A549 (cell line): ENCODE data around the gene HFM1. TPM values are rescaled to one million over a fixed set of nuclear protein-coding genes. Genes with fewer than 3 reads are reported as not detected.

ENCODE experiments used
- ATAC-seq, 2 experiments: fragments of 200-7000 bp in 1 of 2; fragments of >200 bp in 1 of 2; cut with Nextera tagmentation in 1 of 2; cut with Tn5 transposase in 1 of 2; 3 replicates each; pipeline versions ENCODE4 v1.8.0 to v1.9.1; 2018 to 2020; ENCODE audit warnings: mild to moderate bottlenecking in 1 of 2, moderate library complexity in 1 of 2
- CTCF ChIA-PET: fragments of 300-600 bp; sonication (Branson Sonifier 250); formaldehyde crosslinking; extraction: SDS; loops from one replicate; lab custom pipeline; 2021; ENCODE audit warnings: antibody characterized with exemption, inconsistent platforms; lab: Yijun Ruan, JAX
- POLR2A ChIA-PET: fragments of 350-600 bp; formaldehyde crosslinking; extraction: SDS; loops from one replicate; lab custom pipeline; 2021; ENCODE audit warnings: antibody characterized with exemption, inconsistent platforms; lab: Yijun Ruan, JAX
- DNase-seq, 2 experiments: peaks; one replicate each; pipeline versions ENCODE4 v3.0.0 to v3.0.0-alpha.2; 2011 to 2016; ENCODE audit warnings: low read depth in 1 of 2, low spot score in 1 of 2
- FAIRE-seq: peaks from 2 replicates; lab custom pipeline; 2011; peaks lifted over from hg19 to GRCh38; lab: Jason Lieb, UNC
- H3K27ac ChIP-seq, 2 experiments: fragments of >200 bp; sonication (Bioruptor Twin); formaldehyde crosslinking; 3 replicates each; pipeline ENCODE4 v1.5.1; 2016 to 2017
- H3K4me1 ChIP-seq: fragments of >200 bp; sonication (Bioruptor Twin); formaldehyde crosslinking; 3 replicates; pipeline ENCODE4 v1.6.1; 2016
- H3K4me2 ChIP-seq: fragments of >200 bp; sonication (Bioruptor Twin); formaldehyde crosslinking; 3 replicates; pipeline ENCODE4 v1.6.1; 2016
- H3K4me3 ChIP-seq: fragments of >200 bp; sonication (Bioruptor Twin); formaldehyde crosslinking; 3 replicates; pipeline ENCODE4 v1.5.1; 2016
- H3K9me3 ChIP-seq: fragments of >200 bp; sonication (Bioruptor Twin); formaldehyde crosslinking; 3 replicates; pipeline ENCODE4 v1.6.1; 2016
- CBX8 ChIP-seq: fragments of 200-600 bp; sonication (generic); IDR thresholded peaks from 2 replicates; pipeline ENCODE4 v1.6.1; 2016
- CEBPB ChIP-seq, 2 experiments: fragments of >200 bp in 1 of 2; sonication (Bioruptor Twin) in 1 of 2; formaldehyde crosslinking in 1 of 2; IDR thresholded peaks; 2 replicates each; pipeline ENCODE4 v1.6.1; 2012 to 2016
- CHD4 ChIP-seq: fragments of 200-600 bp; sonication (generic); IDR thresholded peaks from 2 replicates; pipeline ENCODE4 v1.6.1; 2016; ENCODE audit warnings: antibody characterized with exemption, mild to moderate bottlenecking, borderline replicate concordance
- E2F6 ChIP-seq: IDR thresholded peaks from 2 replicates; pipeline ENCODE4 v1.6.1; 2012; ENCODE audit warnings: low read depth, borderline replicate concordance
- EHMT2 ChIP-seq: fragments of 200-600 bp; sonication (generic); IDR thresholded peaks from 2 replicates; pipeline ENCODE4 v1.6.1; 2016; ENCODE audit warnings: antibody characterized with exemption, low read depth, mild to moderate bottlenecking, moderate library complexity
- EP300 ChIP-seq, 2 experiments: fragments of >200 bp; sonication (Bioruptor Twin); formaldehyde crosslinking; IDR thresholded peaks; 2 replicates in 1 of 2; 3 replicates in 1 of 2; pipeline ENCODE4 v1.6.1; 2016 to 2017
- GATA3 ChIP-seq: IDR thresholded peaks from 2 replicates; pipeline ENCODE4 v1.6.1; 2012; ENCODE audit warnings: borderline replicate concordance
- HDAC2 ChIP-seq: fragments of 200-600 bp; sonication (generic); IDR thresholded peaks from 2 replicates; pipeline ENCODE4 v1.6.1; 2016
- HES2 ChIP-seq: fragments of >200 bp; sonication (Bioruptor Twin); formaldehyde crosslinking; IDR thresholded peaks from 2 replicates; pipeline ENCODE4 v1.6.1; 2016
- HOXB13 ChIP-seq: fragments of 250-450 bp; sonication (Bioruptor Pico); IDR thresholded peaks from 2 replicates; pipeline ENCODE4 v1.5.0; 2020; ENCODE audit warnings: low read depth, mild to moderate bottlenecking, moderate library complexity
- JUN ChIP-seq, 2 experiments: fragments of >200 bp; sonication (Bioruptor Twin); formaldehyde crosslinking; IDR thresholded peaks; 2 replicates in 1 of 2; 3 replicates in 1 of 2; pipeline ENCODE4 v1.6.1; 2016 to 2017
- JUNB ChIP-seq: fragments of >200 bp; sonication (Bioruptor Twin); formaldehyde crosslinking; IDR thresholded peaks from 2 replicates; pipeline ENCODE4 v1.6.1; 2016
- KDM5A ChIP-seq: fragments of 200-600 bp; sonication (generic); IDR thresholded peaks from 2 replicates; pipeline ENCODE4 v1.6.1; 2016; ENCODE audit warnings: antibody characterized with exemption, mild to moderate bottlenecking
- NPAS2 ChIP-seq: fragments of 250-450 bp; sonication (Bioruptor Pico); IDR thresholded peaks from 2 replicates; pipeline ENCODE4 v1.8.0; 2022; ENCODE audit warnings: mild to moderate bottlenecking, moderate library complexity, borderline replicate concordance
- POLR2AphosphoS2 ChIP-seq: conservative IDR thresholded peaks from 2 replicates; pipeline ENCODE4 v1.6.1; 2012; ENCODE audit warnings: low read length, improper control_type of control experiment, inconsistent platforms
- RAD21 ChIP-seq, 2 experiments: fragments of >200 bp in 1 of 2; sonication (Bioruptor Twin) in 1 of 2; formaldehyde crosslinking in 1 of 2; IDR thresholded peaks in 1 of 2; conservative IDR thresholded peaks in 1 of 2; 2 replicates in 1 of 2; 3 replicates in 1 of 2; pipeline ENCODE4 v1.6.1; 2012 to 2018; ENCODE audit warnings: inconsistent platforms in 1 of 2
- RCOR1 ChIP-seq: fragments of 150-350 bp; IDR thresholded peaks from 2 replicates; pipeline ENCODE4 v1.6.1; 2014; ENCODE audit warnings: antibody characterized with exemption, low read length, low read depth
- RNF2 ChIP-seq: fragments of 200-600 bp; sonication (generic); IDR thresholded peaks from 2 replicates; pipeline ENCODE4 v1.6.1; 2016; ENCODE audit warnings: low read depth, mild to moderate bottlenecking, antibody characterized with exemption, moderate library complexity, borderline replicate concordance
- SREBF2 ChIP-seq: fragments of 450-650 bp; IDR thresholded peaks from 2 replicates; pipeline ENCODE4 v1.6.1; 2014; ENCODE audit warnings: mild to moderate bottlenecking, moderate library complexity
- ZC3H11A ChIP-seq: fragments of 450-650 bp; IDR thresholded peaks from 2 replicates; pipeline ENCODE4 v1.6.1; 2014; ENCODE audit warnings: antibody characterized with exemption, mild to moderate bottlenecking
- WGBS: methylation state at CpG from one replicate; pipeline ENCODE4 v1.1.6; 2017; ENCODE audit errors: missing lambda C conversion rate; 5-methylcytosine and 5-hydroxymethylcytosine counted together
- polyA plus RNA-seq, 4 experiments: library from polyadenylated mRNA; depleted of rRNA in 3 of 4; stranded (reverse); fragments of >200 nt; fragmentation: RNase III in 1 of 4; extraction: RNeasy Plus Mini Kit Qiagen cat#74134 plus additional on column Dnase treatment in 1 of 4; gene quantifications; 2 replicates in 3 of 4; 3 replicates in 1 of 4; pipeline ENCODE4 v1.2.3, GENCODE V29; 2011 to 2017
- TF ChIP-seq, protein P1 (sequence below): fragments of 200-600 bp; sonication (generic); IDR thresholded peaks from 2 replicates; pipeline ENCODE4 v1.6.1; 2016; ENCODE audit warnings: antibody characterized with exemption, mild to moderate bottlenecking, moderate library complexity
- TF ChIP-seq, protein P2 (sequence below): fragments of 150-350 bp; IDR thresholded peaks from 2 replicates; pipeline ENCODE4 v1.6.1; 2014; ENCODE audit warnings: low read depth, mild to moderate bottlenecking, low read length

HFM1 gene
- polyA plus RNA-seq, 2 of the 4 experiments (the other 2 are of a cell fraction) = 0.04 to 0.68 TPM

DNA sequence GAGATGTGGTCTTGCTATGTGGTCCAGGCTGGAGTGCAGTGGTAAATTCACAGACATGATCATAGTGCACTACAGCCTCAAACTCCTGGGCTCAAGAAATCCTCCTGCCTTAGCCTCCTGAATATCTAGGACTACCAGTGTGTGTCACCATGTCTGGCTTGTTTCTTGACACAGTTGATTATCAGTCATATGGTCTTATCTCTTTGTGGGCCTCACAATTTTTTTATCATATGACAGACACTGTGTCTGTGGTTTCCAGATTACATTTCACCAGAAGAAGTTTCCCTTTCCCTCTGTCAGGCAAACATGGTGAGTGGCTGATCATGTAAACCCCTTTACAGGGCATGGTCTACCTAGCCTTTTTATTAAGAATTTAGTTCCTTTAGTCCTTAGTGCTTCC lies 96.1 kb downstream of the HFM1 start:
- no peak for ATAC-seq
- 0 out of 3 replicates have a peak, but pooled peaks cover 4% of the 10 kb centered on the region for H3K9me3 ChIP-seq
- ChIA-PET POLR2A (no interaction called here), CTCF (no interaction called here)
- H3K4me1 ChIP-seq = no peaks in the 10 kb centered on the region
- TF ChIP-seq, protein P1, sequence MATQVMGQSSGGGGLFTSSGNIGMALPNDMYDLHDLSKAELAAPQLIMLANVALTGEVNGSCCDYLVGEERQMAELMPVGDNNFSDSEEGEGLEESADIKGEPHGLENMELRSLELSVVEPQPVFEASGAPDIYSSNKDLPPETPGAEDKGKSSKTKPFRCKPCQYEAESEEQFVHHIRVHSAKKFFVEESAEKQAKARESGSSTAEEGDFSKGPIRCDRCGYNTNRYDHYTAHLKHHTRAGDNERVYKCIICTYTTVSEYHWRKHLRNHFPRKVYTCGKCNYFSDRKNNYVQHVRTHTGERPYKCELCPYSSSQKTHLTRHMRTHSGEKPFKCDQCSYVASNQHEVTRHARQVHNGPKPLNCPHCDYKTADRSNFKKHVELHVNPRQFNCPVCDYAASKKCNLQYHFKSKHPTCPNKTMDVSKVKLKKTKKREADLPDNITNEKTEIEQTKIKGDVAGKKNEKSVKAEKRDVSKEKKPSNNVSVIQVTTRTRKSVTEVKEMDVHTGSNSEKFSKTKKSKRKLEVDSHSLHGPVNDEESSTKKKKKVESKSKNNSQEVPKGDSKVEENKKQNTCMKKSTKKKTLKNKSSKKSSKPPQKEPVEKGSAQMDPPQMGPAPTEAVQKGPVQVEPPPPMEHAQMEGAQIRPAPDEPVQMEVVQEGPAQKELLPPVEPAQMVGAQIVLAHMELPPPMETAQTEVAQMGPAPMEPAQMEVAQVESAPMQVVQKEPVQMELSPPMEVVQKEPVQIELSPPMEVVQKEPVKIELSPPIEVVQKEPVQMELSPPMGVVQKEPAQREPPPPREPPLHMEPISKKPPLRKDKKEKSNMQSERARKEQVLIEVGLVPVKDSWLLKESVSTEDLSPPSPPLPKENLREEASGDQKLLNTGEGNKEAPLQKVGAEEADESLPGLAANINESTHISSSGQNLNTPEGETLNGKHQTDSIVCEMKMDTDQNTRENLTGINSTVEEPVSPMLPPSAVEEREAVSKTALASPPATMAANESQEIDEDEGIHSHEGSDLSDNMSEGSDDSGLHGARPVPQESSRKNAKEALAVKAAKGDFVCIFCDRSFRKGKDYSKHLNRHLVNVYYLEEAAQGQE = no peak
- no peak for TF ChIP-seq HES2
- TF ChIP-seq JUN (IDR thresholded peaks at IDR 0.05) = no peak
- no peak for TF ChIP-seq GATA3
- no peak for TF ChIP-seq CHD4
- no peak for TF ChIP-seq NPAS2 (CRISPR knock-in tag)
- no peak for TF ChIP-seq E2F6
- TF ChIP-seq HOXB13 = no peak
- TF ChIP-seq SREBF2 = no peak
- TF ChIP-seq RAD21 (conservative IDR thresholded peaks at IDR 0.05 in 1 of 2, IDR thresholded peaks at IDR 0.05 in 1 of 2) = no peak
- TF ChIP-seq HDAC2 = no peak
- no peak for TF ChIP-seq ZC3H11A
- no peak for TF ChIP-seq JUNB
- TF ChIP-seq EP300 (IDR thresholded peaks at IDR 0.05) = no peak
- TF ChIP-seq EHMT2 = no peak
- TF ChIP-seq RCOR1 = no peak
- no peak for TF ChIP-seq CEBPB (IDR thresholded peaks at IDR 0.05)
- no peak for TF ChIP-seq RNF2
- no peak overlapping the region for H3K27ac ChIP-seq
- no peak overlapping the region for H3K4me2 ChIP-seq
- no peak for DNase-seq
- FAIRE-seq = no peak
- no peak overlapping the region for H3K4me3 ChIP-seq

GRCh38 chr1:91307784-91308409 lies 96.7 kb downstream of the HFM1 start:
- Histone ChIP-seq H3K27ac (no peak overlapping the region), H3K4me1 (no peaks in the 10 kb centered on the region), H3K4me2 (no peak overlapping the region), H3K4me3 (no peak overlapping the region), H3K9me3 (0 out of 3 replicates have a peak, but pooled peaks cover 4% of the 10 kb centered on the region)
- ATAC-seq (no peak), FAIRE-seq (no peak), DNase-seq (no peak)
- ChIA-PET CTCF (no interaction called here), POLR2A (no interaction called here)
- 0% methylated on average over 1 of the region's 1 CpG for WGBS
- no peak for TF ChIP-seq CBX8
- no peak for TF ChIP-seq KDM5A
- no peak for TF ChIP-seq POLR2AphosphoS2
- no peak for TF ChIP-seq EP300 (IDR thresholded peaks at IDR 0.05)
- TF ChIP-seq EHMT2 = no peak
- TF ChIP-seq, protein P2, sequence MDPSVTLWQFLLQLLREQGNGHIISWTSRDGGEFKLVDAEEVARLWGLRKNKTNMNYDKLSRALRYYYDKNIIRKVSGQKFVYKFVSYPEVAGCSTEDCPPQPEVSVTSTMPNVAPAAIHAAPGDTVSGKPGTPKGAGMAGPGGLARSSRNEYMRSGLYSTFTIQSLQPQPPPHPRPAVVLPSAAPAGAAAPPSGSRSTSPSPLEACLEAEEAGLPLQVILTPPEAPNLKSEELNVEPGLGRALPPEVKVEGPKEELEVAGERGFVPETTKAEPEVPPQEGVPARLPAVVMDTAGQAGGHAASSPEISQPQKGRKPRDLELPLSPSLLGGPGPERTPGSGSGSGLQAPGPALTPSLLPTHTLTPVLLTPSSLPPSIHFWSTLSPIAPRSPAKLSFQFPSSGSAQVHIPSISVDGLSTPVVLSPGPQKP = no peak
- TF ChIP-seq SREBF2 = no peak
- no peak for TF ChIP-seq E2F6
